Endothelial cell of umbilical vein (primary cell): ENCODE results near the gene GIMAP6.

Experiments used
- CTCF ChIP-seq, 2 donors: IDR thresholded peaks; 1 replicate in 1 of 2; 2 replicates in 1 of 2; pipeline ENCODE4 v1.5.1; 2011; ENCODE audit warnings: low read length in 2 of 2, mild to moderate bottlenecking in 2 of 2, moderate library complexity in 2 of 2, control low read depth in 1 of 2, inconsistent platforms in 1 of 2, low read depth in 1 of 2; ENCODE audit not compliant: insufficient read depth in 1 of 2; ENCODE audit errors: extremely low read depth in 1 of 2
- EZH2 ChIP-seq: IDR thresholded peaks from 2 replicates; pipeline ENCODE4 v1.6.1; 2012; ENCODE audit warnings: borderline replicate concordance, low read depth, mild to moderate bottlenecking, moderate library complexity, low read length, inconsistent platforms; ENCODE audit not compliant: severe bottlenecking
- GATA2 ChIP-seq: IDR thresholded peaks from 2 replicates; pipeline ENCODE4 v1.7.0; 2011; ENCODE audit warnings: low read depth, mild to moderate bottlenecking, moderate library complexity, mixed read lengths, low read length; ENCODE audit not compliant: insufficient read length, insufficient read depth
- MYC ChIP-seq: IDR thresholded peaks from one replicate; pipeline ENCODE4 v1.6.1; 2011; ENCODE audit warnings: mild to moderate bottlenecking, low read depth, low read length
- POLR2A ChIP-seq: IDR thresholded peaks from 2 replicates; pipeline ENCODE4 v1.6.1; 2012; ENCODE audit warnings: low read depth, mild to moderate bottlenecking, control low read depth, low read length
- POLR2AphosphoS5 ChIP-seq: IDR thresholded peaks from 2 replicates; pipeline ENCODE4 v1.6.1; 2012; ENCODE audit warnings: low read depth, mild to moderate bottlenecking, control low read depth, low read length, moderate library complexity; ENCODE audit not compliant: insufficient read depth
- TF ChIP-seq, protein P1 (sequence below): IDR thresholded peaks from 2 replicates; pipeline ENCODE4 v1.6.1; 2011; ENCODE audit not compliant: insufficient read depth, insufficient read length

- TF ChIP-seq CTCF (IDR thresholded peaks at IDR 0.05; ENCODE audit: extremely low read depth in 1 of 2, insufficient read depth in 1 of 2, low read depth in 1 of 2, low read length in 2 of 2) (no peak), POLR2A (no peak), POLR2AphosphoS5 (no peak), EZH2 (no peak), MYC (no peak), GATA2 (no peak)
- TF ChIP-seq, protein P1, sequence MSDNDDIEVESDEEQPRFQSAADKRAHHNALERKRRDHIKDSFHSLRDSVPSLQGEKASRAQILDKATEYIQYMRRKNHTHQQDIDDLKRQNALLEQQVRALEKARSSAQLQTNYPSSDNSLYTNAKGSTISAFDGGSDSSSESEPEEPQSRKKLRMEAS: no peak
These were observed 36.8 kb upstream of the GIMAP6 start for GRCh38 chr7:150668977-150669376.
